Upper lobe of left lung (tissue), 6 donors: ENCODE data around the gene ELOVL6. TPM values are rescaled to one million over a fixed set of nuclear protein-coding genes. Genes with fewer than 3 reads are reported as not detected.

Experiments used
- ATAC-seq, 2 donors: fragments of 200-7000 bp; cut with Tn5 transposase; one replicate each; pipeline ENCODE4 v1.9.1; 2022; ENCODE audit warnings: mild to moderate bottlenecking in 2 of 2, moderate library complexity in 2 of 2; ENCODE audit not compliant: low FRiP score in 2 of 2
- DNase-seq, 2 donors: peaks; one replicate each; pipeline ENCODE4 v3.0.0-alpha.2; 2019 to 2020
- H3K27ac ChIP-seq, 4 donors: fragments of 200-600 bp; sonication (generic); one replicate each; pipeline ENCODE4 v1.5.1; 2016 to 2019
- H3K27me3 ChIP-seq, 4 donors: fragments of 200-600 bp; sonication (generic); one replicate each; pipeline ENCODE4 v1.5.1; 2017 to 2019
- H3K36me3 ChIP-seq, 4 donors: fragments of 200-600 bp; sonication (generic); one replicate each; pipeline ENCODE4 v1.5.1; 2016 to 2019
- H3K4me1 ChIP-seq, 4 donors: fragments of 200-600 bp; sonication (generic); one replicate each; pipeline ENCODE4 v1.5.1; 2018 to 2019
- H3K4me3 ChIP-seq, 4 donors: fragments of 200-600 bp; sonication (generic); one replicate each; pipeline ENCODE4 v1.5.1; 2017 to 2019; ENCODE audit warnings: mild to moderate bottlenecking in 2 of 4, moderate library complexity in 1 of 4
- H3K9me3 ChIP-seq, 4 donors: fragments of 200-600 bp; sonication (generic); one replicate each; pipeline ENCODE4 v1.5.1; 2018 to 2019
- CTCF ChIP-seq, 6 experiments: fragments of 450-650 bp in 4 of 6; fragments of 200-600 bp in 2 of 6; sonication (generic) in 2 of 6; IDR thresholded peaks; one replicate each; pipeline ENCODE4 v1.5.1; 2016 to 2019; ENCODE audit warnings: antibody characterized with exemption in 6 of 6
- EP300 ChIP-seq, 4 donors: sonication (generic); formaldehyde crosslinking; IDR thresholded peaks; one replicate each; pipeline ENCODE4 v1.5.1; 2017; ENCODE audit warnings: antibody characterized with exemption in 4 of 4, control low read depth in 2 of 4
- POLR2A ChIP-seq, 4 donors: fragments of 450-650 bp; IDR thresholded peaks; one replicate each; pipeline ENCODE4 v1.5.1; 2016 to 2017; ENCODE audit warnings: antibody characterized with exemption in 4 of 4, mild to moderate bottlenecking in 2 of 4
- POLR2AphosphoS5 ChIP-seq, 2 donors: sonication (generic); formaldehyde crosslinking; IDR thresholded peaks; one replicate each; pipeline ENCODE4 v1.5.1; 2017; ENCODE audit warnings: antibody characterized with exemption in 2 of 2
- WGBS, 2 donors: methylation state at CpG; one replicate each; pipeline ENCODE4 v1.1.5; 2017 to 2018; 5-methylcytosine and 5-hydroxymethylcytosine counted together
- total RNA-seq, 6 donors: library from RNA; depleted of rRNA in 4 of 6; stranded (reverse); fragments of >200 nt in 4 of 6; gene quantifications; one replicate each; pipeline versions ENCODE4 v1.1.0 to v1.2.1, GENCODE V29; 2016 to 2021
- donor health status: DM: no; HTN: no; CAD: no; lungs with moderate emphysema.
- donor health status: DM: no; HTN: yes; CAD: no; lungs with severe emphysema.

Gene ELOVL6
- total RNA-seq, 6 donors from 2014 or later, result 2.1 to 10.2 (median 4.3) TPM

- H3K4me1 ChIP-seq, result no peaks in the 10 kb centered on the region
- ATAC-seq, result no peak
- no peaks in the 10 kb centered on the region for H3K36me3 ChIP-seq
- H3K4me3 ChIP-seq, result no peak overlapping the region
- DNase-seq, result no peak
- TF ChIP-seq EP300 (IDR thresholded peaks at IDR 0.05), result no peak
- TF ChIP-seq POLR2A (IDR thresholded peaks at IDR 0.05), result no peak
- no peak for TF ChIP-seq POLR2AphosphoS5 (IDR thresholded peaks at IDR 0.05)
- no peaks in the 10 kb centered on the region for H3K27me3 ChIP-seq
- H3K9me3 ChIP-seq, result no peaks in the 10 kb centered on the region
- no peak overlapping the region for H3K27ac ChIP-seq
These were observed 56.0 kb downstream of the ELOVL6 start for GRCh38 chr4:110142461-110142860.

- Histone ChIP-seq H3K27me3 (no peaks in the 10 kb centered on the region), H3K4me1 (no peaks in the 10 kb centered on the region), H3K36me3 (no peaks in the 10 kb centered on the region), H3K4me3 (no peak overlapping the region), H3K27ac (no peak overlapping the region), H3K9me3 (no peaks in the 10 kb centered on the region)
- TF ChIP-seq POLR2AphosphoS5 (IDR thresholded peaks at IDR 0.05), result no peak
- no peak for TF ChIP-seq CTCF (IDR thresholded peaks at IDR 0.05)
- TF ChIP-seq POLR2A (IDR thresholded peaks at IDR 0.05), result no peak
- no peak for TF ChIP-seq EP300 (IDR thresholded peaks at IDR 0.05)
- no peak for DNase-seq
- WGBS, 2 donors, result 64 to 80% methylated on average over 3 of the region's 3 CpGs
- ATAC-seq, result no peak
These were observed 58.6 kb downstream of the ELOVL6 start for GRCh38 chr4:110139815-110140214.

GRCh38 chr4:110139111-110139510 is 59.3 kb downstream of the ELOVL6 start:
- ATAC-seq, result no peak
- WGBS, 2 donors, result 47 to 60% methylated on average over 3 of the region's 3 CpGs
- Histone ChIP-seq H3K27ac (no peak overlapping the region), H3K4me1 (no peaks in the 10 kb centered on the region), H3K27me3 (no peaks in the 10 kb centered on the region), H3K9me3 (no peaks in the 10 kb centered on the region), H3K4me3 (no peak overlapping the region), H3K36me3 (no peaks in the 10 kb centered on the region)
- DNase-seq, result no peak
- TF ChIP-seq EP300 (IDR thresholded peaks at IDR 0.05) (no peak), POLR2AphosphoS5 (IDR thresholded peaks at IDR 0.05) (no peak), POLR2A (IDR thresholded peaks at IDR 0.05) (no peak), CTCF (IDR thresholded peaks at IDR 0.05) (no peak)

DNA sequence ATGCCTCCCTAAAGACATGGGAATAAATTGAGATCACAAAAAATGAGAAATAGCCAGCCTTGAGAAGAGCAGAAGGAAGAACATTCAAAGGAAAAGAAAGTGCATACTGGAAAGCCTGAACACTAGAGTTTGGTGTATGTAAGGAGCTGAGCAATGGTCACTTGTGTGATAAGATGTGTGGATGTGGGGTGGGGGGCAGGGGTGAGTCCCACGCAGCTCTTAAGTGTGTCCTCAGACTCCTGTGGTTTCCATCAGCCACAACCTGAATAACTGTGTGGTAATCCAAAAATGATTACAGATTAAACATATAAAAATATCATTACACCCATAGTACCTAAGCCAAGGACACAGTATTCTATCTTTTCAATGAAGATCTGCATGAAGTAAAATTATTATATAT is 59.9 kb downstream of the ELOVL6 start:
- no peaks in the 10 kb centered on the region for H3K27me3 ChIP-seq
- no peak overlapping the region for H3K27ac ChIP-seq
- no peaks in the 10 kb centered on the region for H3K4me1 ChIP-seq
- no peak overlapping the region for H3K4me3 ChIP-seq
- TF ChIP-seq POLR2AphosphoS5 (IDR thresholded peaks at IDR 0.05), result no peak
- TF ChIP-seq POLR2A (IDR thresholded peaks at IDR 0.05), result no peak
- TF ChIP-seq EP300 (IDR thresholded peaks at IDR 0.05), result no peak
- no peak for TF ChIP-seq CTCF (IDR thresholded peaks at IDR 0.05)
- ATAC-seq (no peak), DNase-seq (no peak)
- H3K36me3 ChIP-seq, result no peaks in the 10 kb centered on the region
- WGBS, 2 donors, result 55 to 60% methylated on average over 1 of the region's 1 CpG
- H3K9me3 ChIP-seq, result no peaks in the 10 kb centered on the region

- ATAC-seq, result no peak
- WGBS, 2 donors, result 69 to 74% methylated on average over 1 of the region's 1 CpG
- Histone ChIP-seq H3K4me1 (no peaks in the 10 kb centered on the region), H3K36me3 (no peaks in the 10 kb centered on the region), H3K9me3 (no peaks in the 10 kb centered on the region), H3K27ac (no peak overlapping the region), H3K4me3 (no peak overlapping the region), H3K27me3 (no peaks in the 10 kb centered on the region)
- no peak for DNase-seq
- no peak for TF ChIP-seq POLR2AphosphoS5 (IDR thresholded peaks at IDR 0.05)
- no peak for TF ChIP-seq CTCF (IDR thresholded peaks at IDR 0.05)
- TF ChIP-seq EP300 (IDR thresholded peaks at IDR 0.05), result no peak
- TF ChIP-seq POLR2A (IDR thresholded peaks at IDR 0.05), result no peak
These were observed 60.6 kb downstream of the ELOVL6 start for GRCh38 chr4:110137829-110138228.
